ENCODE results near the gene PEMT.

PEMT gene

GRCh38 chr17:17531156-17531555 lies 60.4 kb downstream of the PEMT start:
- DNase-seq (ENCODE audit: extremely low spot score) = no peak
- no peak for TF ChIP-seq CTCF (IDR thresholded peaks at IDR 0.05; ENCODE audit: control extremely low read depth, extremely low read depth, low read depth, missing control alignments)
- CTCF ChIA-PET = interaction anchor here (1.1 to 1.3 kb wide), 2 partner anchors 110 to 176 kb away, joined by 3 read pairs; no protein-coding TSS in a partner anchor
- POLR2A ChIA-PET = no interaction called here

- no peak for TF ChIP-seq CTCF (IDR thresholded peaks at IDR 0.05; ENCODE audit: control extremely low read depth, extremely low read depth, low read depth, missing control alignments)
- ChIA-PET POLR2A (no interaction called here), CTCF (no interaction called here)
- no peak for DNase-seq (ENCODE audit: extremely low spot score)
Measured at GRCh38 chr17:17528696-17529652, 62.5 kb downstream of the PEMT start.

- CTCF ChIA-PET = interaction anchor here (1.2 to 1.4 kb wide), 2 partner anchors 10 to 31 kb away, joined by 4 to 7 read pairs; partner anchors contain the start of gene RASD1
- no peak for DNase-seq (ENCODE audit: extremely low spot score)
- TF ChIP-seq CTCF (IDR thresholded peaks at IDR 0.05; ENCODE audit: control extremely low read depth, extremely low read depth, low read depth, missing control alignments) = no peak
- POLR2A ChIA-PET = no interaction called here
Measured at GRCh38 chr17:17527956-17528500, 63.5 kb downstream of the PEMT start.

DNA sequence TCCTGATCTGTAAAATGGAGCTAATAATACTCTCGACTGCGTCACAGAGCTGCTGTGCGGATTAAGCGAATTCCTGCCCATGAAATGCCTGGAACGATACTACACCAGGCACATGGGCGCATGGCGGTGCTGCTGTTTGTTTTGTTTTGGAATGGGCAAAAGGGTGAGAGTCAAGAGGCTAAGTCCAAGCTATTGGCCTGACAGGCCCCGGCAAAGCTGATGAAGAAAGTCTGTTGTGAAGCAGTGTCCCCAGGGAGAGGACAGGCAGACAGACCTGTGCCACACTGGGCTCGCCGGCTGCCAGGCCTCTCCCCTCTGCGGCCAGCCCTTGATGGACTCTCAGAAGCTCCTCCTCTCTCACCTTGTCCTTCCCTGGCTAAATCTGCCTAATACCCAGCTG lies 64.0 kb downstream of the PEMT start:
- POLR2A ChIA-PET = no interaction called here
- no peak for DNase-seq (ENCODE audit: extremely low spot score)
- no peak for TF ChIP-seq CTCF (IDR thresholded peaks at IDR 0.05; ENCODE audit: control extremely low read depth, extremely low read depth, low read depth, missing control alignments)
- CTCF ChIA-PET = interaction anchor here (1.2 to 1.4 kb wide), 2 partner anchors 11 to 31 kb away, joined by 4 to 7 read pairs; partner anchors contain the start of gene RASD1

DNA sequence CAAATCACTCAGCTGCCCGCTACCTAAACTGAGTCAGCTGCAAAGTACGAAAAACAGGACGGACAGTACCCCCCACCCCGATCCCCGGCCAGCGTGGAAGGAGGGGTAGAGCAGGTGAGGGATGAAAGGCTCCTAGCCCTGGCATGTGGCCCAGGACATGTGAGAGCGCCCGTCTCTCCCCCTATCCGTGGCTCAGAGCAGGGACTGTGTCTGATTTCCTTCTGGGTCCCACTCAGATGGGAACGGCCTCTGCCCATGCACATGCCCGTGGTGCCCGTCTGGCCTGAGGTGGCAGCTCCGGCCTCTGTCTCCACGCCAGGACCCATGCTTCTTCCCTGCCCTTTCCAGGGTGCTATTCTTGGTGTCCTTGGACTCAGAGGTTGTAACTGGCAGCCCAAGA lies 65.1 kb downstream of the PEMT start:
- ChIA-PET POLR2A (no interaction called here), CTCF (interaction anchor here (1.2 to 1.3 kb wide), 2 partner anchors 29 to 88 kb away, joined by 3 read pairs; no protein-coding TSS in a partner anchor)
- no peak for DNase-seq (ENCODE audit: extremely low spot score)
- TF ChIP-seq CTCF (IDR thresholded peaks at IDR 0.05; ENCODE audit: control extremely low read depth, extremely low read depth, low read depth, missing control alignments) = no peak

- CTCF ChIA-PET = interaction anchor here (1.2 to 1.3 kb wide), 2 partner anchors 29 to 88 kb away, joined by 3 read pairs; no protein-coding TSS in a partner anchor
- POLR2A ChIA-PET = no interaction called here
- no peak for DNase-seq (ENCODE audit: extremely low spot score)
- TF ChIP-seq CTCF (IDR thresholded peaks at IDR 0.05; ENCODE audit: control extremely low read depth, extremely low read depth, low read depth, missing control alignments) = no peak
Measured at GRCh38 chr17:17525956-17526355, 65.6 kb downstream of the PEMT start.
